Stimulated activated CD4-positive, alpha-beta T cell treated with anti-CD3 and anti-CD28 coated beads, TNF-alpha, amount 100 ng/mL, for 24 hours (primary cell): ENCODE measurements around the gene IQGAP3.
"Not testable (repeated sequence)": the region's sequence is repeated elsewhere in the genome, so short reads cannot be mapped to it uniquely, and the experiment has no call there.

ENCODE experiments used
- DNase-seq, 3 experiments: peaks; one replicate each; pipeline ENCODE4 v3.0.0-alpha.2; 2020; ENCODE audit warnings: low read depth in 3 of 3

Gene IQGAP3

GRCh38 chr1:156574039-156574633 is 1.8 kb upstream of the IQGAP3 start:
- no peak for DNase-seq

- DNase-seq: no peak
Observed at GRCh38 chr1:156572663-156573018, 276 bp upstream of the IQGAP3 start.

- DNase-seq: no peak
Observed at GRCh38 chr1:156571261-156571852, 1.0 kb downstream of the IQGAP3 start.

GRCh38 chr1:156566436-156566835 is 5.9 kb downstream of the IQGAP3 start:
- no peak for DNase-seq

GRCh38 chr1:156565519-156565918 is 6.8 kb downstream of the IQGAP3 start:
- no peak for DNase-seq

- DNase-seq: no peak
Observed at GRCh38 chr1:156560585-156561163, 11.7 kb downstream of the IQGAP3 start.

GRCh38 chr1:156559797-156560385 is 12.5 kb downstream of the IQGAP3 start:
- no peak for DNase-seq

- no peak for DNase-seq
Observed at GRCh38 chr1:156559086-156559796, 13.1 kb downstream of the IQGAP3 start.

GRCh38 chr1:156556354-156556753 is 16.0 kb downstream of the IQGAP3 start:
- no peak for DNase-seq

- DNase-seq: no peak
Observed at GRCh38 chr1:156555715-156556114, 16.6 kb downstream of the IQGAP3 start.

- DNase-seq: no peak
Observed at GRCh38 chr1:156554971-156555370, 17.4 kb downstream of the IQGAP3 start.

- no peak for DNase-seq
Observed at GRCh38 chr1:156553860-156554485, 18.4 kb downstream of the IQGAP3 start.

GRCh38 chr1:156552937-156553336 is 19.4 kb downstream of the IQGAP3 start:
- not testable (repeated sequence) for DNase-seq

GRCh38 chr1:156552518-156552917 is 19.8 kb downstream of the IQGAP3 start:
- no peak for DNase-seq

GRCh38 chr1:156551869-156552268 is 20.5 kb downstream of the IQGAP3 start:
- no peak for DNase-seq

- no peak for DNase-seq
Observed at GRCh38 chr1:156551066-156551643, 21.2 kb downstream of the IQGAP3 start.

GRCh38 chr1:156550346-156550745 is 22.0 kb downstream of the IQGAP3 start:
- DNase-seq: no peak

- DNase-seq: no peak
Observed at GRCh38 chr1:156549831-156550230, 22.5 kb downstream of the IQGAP3 start.

GRCh38 chr1:156549390-156549789 is 23.0 kb downstream of the IQGAP3 start:
- DNase-seq: no peak

- DNase-seq: no peak
Observed at GRCh38 chr1:156547982-156548381, 24.4 kb downstream of the IQGAP3 start.

- no peak for DNase-seq
Observed at GRCh38 chr1:156547434-156547833, 24.9 kb downstream of the IQGAP3 start.

GRCh38 chr1:156546267-156546666 is 26.1 kb downstream of the IQGAP3 start:
- DNase-seq: no peak
